Natural killer cell (primary cell): Measurements from ENCODE around the gene CHST3. TPM values are rescaled to one million over a fixed set of nuclear protein-coding genes. Genes with fewer than 3 reads are reported as not detected.

Experiments used
- ATAC-seq, 3 donors: fragments of 150-1000 bp in 2 of 3; fragments of 200-7000 bp in 1 of 3; cut with Tn5 transposase; 1 replicate in 1 of 3; 2 replicates in 2 of 3; pipeline ENCODE4 v1.10.0; 2021; ENCODE audit warnings: mild to moderate bottlenecking in 2 of 3, moderate library complexity in 2 of 3
- DNase-seq, 2 donors: peaks; one replicate each; pipeline versions ENCODE4 v3.0.0 to v3.0.0-alpha.2; 2013 to 2021; ENCODE audit warnings: mixed read lengths in 1 of 2
- H3K27ac ChIP-seq: one replicate; pipeline ENCODE4 v1.5.1; 2013; ENCODE audit warnings: mild to moderate bottlenecking, low read length
- H3K27me3 ChIP-seq: one replicate; pipeline ENCODE4 v1.6.1; 2013; ENCODE audit warnings: low read length; ENCODE audit not compliant: control insufficient read depth, insufficient read depth
- H3K36me3 ChIP-seq: one replicate; pipeline ENCODE4 v1.6.1; 2013; ENCODE audit warnings: low read length; ENCODE audit not compliant: control insufficient read depth, insufficient read depth
- H3K4me1 ChIP-seq: one replicate; pipeline ENCODE4 v1.6.1; 2013; ENCODE audit warnings: low read length; ENCODE audit not compliant: control insufficient read depth, insufficient read depth
- H3K4me3 ChIP-seq: one replicate; pipeline ENCODE4 v1.5.1; 2013; ENCODE audit warnings: low read length
- H3K9me3 ChIP-seq: one replicate; pipeline ENCODE4 v1.6.1; 2013; ENCODE audit warnings: low read length; ENCODE audit not compliant: control insufficient read depth, insufficient read depth
- H3K27ac Mint-ChIP-seq, 2 donors: one replicate each; pipeline ENCODE4 v1.8.0; 2022; ENCODE audit warnings: mild to moderate bottlenecking in 2 of 2, mixed read lengths in 2 of 2, moderate library complexity in 1 of 2
- H3K27me3 Mint-ChIP-seq, 2 donors: one replicate each; pipeline ENCODE4 v1.8.0; 2022; ENCODE audit warnings: low read depth in 2 of 2, mixed read lengths in 2 of 2
- H3K36me3 Mint-ChIP-seq: one replicate; pipeline ENCODE4 v1.8.0; 2022; ENCODE audit warnings: mixed read lengths
- H3K4me1 Mint-ChIP-seq, 2 donors: one replicate each; pipeline ENCODE4 v1.8.0; 2022; ENCODE audit warnings: mixed read lengths in 2 of 2
- H3K4me3 Mint-ChIP-seq: one replicate; pipeline ENCODE4 v1.8.0; 2022; ENCODE audit warnings: mild to moderate bottlenecking, moderate library complexity, mixed read lengths
- H3K9me3 Mint-ChIP-seq, 2 donors: one replicate each; pipeline ENCODE4 v1.8.0; 2022; ENCODE audit warnings: mixed read lengths in 2 of 2
- whole genome bisulfite sequencing: methylation state at CpG from one replicate; pipeline ENCODE4 v1.1.7; 2013; ENCODE audit warnings: missing lambda C conversion rate; ENCODE audit not compliant: insufficient coverage; 5-methylcytosine and 5-hydroxymethylcytosine counted together
- intact Hi-C: fragments of 100-400 bp; cut with micrococcal nuclease; formaldehyde crosslinking; loops from one replicate; pipeline ENCODE4 v1.14.2; 2022
- total RNA-seq, 4 donors: library from RNA; stranded (reverse); fragments of 120-200 nt in 1 of 4; gene quantifications; one replicate each; pipeline versions ENCODE4 v1.2.3 to v1.2.4, GENCODE V29; 2013 to 2022
- TF ChIP-seq, protein P1 (sequence below): fragments of 200-600 bp; IDR thresholded peaks from one replicate; pipeline ENCODE4 v1.8.0; 2022; ENCODE audit warnings: antibody characterized with exemption

The CHST3 gene
- total RNA-seq, 3 donors from 2014 or later (not counting 1 experiment from before 2014, with no cell fraction given), result not detected

DNA sequence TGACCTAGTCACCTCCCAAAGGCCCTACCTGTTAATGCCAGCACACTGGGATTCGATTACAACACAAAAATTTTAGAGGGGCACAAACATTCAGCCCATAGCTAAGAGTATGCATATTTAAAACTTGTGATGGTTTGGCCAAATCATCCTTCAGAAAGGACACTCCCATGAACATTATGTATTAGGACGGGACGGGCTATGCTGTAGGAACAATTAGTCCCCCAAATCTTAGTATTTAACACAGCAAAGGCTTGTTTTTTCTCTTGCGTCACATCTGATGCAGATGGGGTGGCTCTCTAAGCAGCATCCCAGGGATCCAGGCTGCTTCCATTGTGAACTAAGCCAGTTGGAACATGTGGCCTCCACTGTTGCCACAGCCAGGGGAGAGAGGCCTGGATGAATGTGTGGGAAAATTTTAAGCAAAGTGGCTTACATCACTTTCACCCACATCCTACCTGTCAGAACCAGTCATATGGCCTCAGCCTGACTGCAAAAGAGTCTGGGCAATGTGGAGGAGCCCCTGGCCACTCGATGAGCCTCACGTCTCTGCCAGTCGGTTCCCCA, 26.6 kb downstream of the CHST3 start:
- Mint-ChIP-seq H3K36me3 (no peaks in the 10 kb centered on the region), H3K27me3 (peaks cover 0 to 6% of the 10 kb centered on the region in 2 donors), H3K4me1 (no peaks in the 10 kb centered on the region), H3K4me3 (no peak overlapping the region), H3K9me3 (no peaks in the 10 kb centered on the region), H3K27ac (no peak overlapping the region)
- intact Hi-C loops, result no loop called here
- H3K4me1 ChIP-seq, result no peaks in the 10 kb centered on the region
- WGBS, result 93% methylated on average over 6 of the region's 7 CpGs
- ATAC-seq (no peak), DNase-seq (no peak)
- H3K9me3 ChIP-seq, result no peaks in the 10 kb centered on the region
- no peaks in the 10 kb centered on the region for H3K36me3 ChIP-seq
- H3K4me3 ChIP-seq, result no peak overlapping the region
- no peaks in the 10 kb centered on the region for H3K27me3 ChIP-seq
- TF ChIP-seq, protein P1, sequence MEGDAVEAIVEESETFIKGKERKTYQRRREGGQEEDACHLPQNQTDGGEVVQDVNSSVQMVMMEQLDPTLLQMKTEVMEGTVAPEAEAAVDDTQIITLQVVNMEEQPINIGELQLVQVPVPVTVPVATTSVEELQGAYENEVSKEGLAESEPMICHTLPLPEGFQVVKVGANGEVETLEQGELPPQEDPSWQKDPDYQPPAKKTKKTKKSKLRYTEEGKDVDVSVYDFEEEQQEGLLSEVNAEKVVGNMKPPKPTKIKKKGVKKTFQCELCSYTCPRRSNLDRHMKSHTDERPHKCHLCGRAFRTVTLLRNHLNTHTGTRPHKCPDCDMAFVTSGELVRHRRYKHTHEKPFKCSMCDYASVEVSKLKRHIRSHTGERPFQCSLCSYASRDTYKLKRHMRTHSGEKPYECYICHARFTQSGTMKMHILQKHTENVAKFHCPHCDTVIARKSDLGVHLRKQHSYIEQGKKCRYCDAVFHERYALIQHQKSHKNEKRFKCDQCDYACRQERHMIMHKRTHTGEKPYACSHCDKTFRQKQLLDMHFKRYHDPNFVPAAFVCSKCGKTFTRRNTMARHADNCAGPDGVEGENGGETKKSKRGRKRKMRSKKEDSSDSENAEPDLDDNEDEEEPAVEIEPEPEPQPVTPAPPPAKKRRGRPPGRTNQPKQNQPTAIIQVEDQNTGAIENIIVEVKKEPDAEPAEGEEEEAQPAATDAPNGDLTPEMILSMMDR, result no peak
- H3K27ac ChIP-seq, result no peak overlapping the region

- Histone ChIP-seq H3K36me3 (no peaks in the 10 kb centered on the region), H3K27me3 (peaks cover 2% of the 10 kb centered on the region), H3K4me1 (peaks cover 14% of the 10 kb centered on the region), H3K4me3 (no peak overlapping the region), H3K9me3 (no peaks in the 10 kb centered on the region), H3K27ac (no peak overlapping the region)
- H3K27me3 Mint-ChIP-seq, result peaks cover 0 to 8% of the 10 kb centered on the region in 2 donors
- no peak overlapping the region for H3K27ac Mint-ChIP-seq
- peaks cover 6 to 7% of the 10 kb centered on the region in 2 donors for H3K4me1 Mint-ChIP-seq
- TF ChIP-seq, protein P1, result no peak
- ATAC-seq (no peak), DNase-seq (no peak)
- intact Hi-C loops, result no loop called here
- H3K4me3 Mint-ChIP-seq, result no peak overlapping the region
- H3K9me3 Mint-ChIP-seq, result no peaks in the 10 kb centered on the region
- no peaks in the 10 kb centered on the region for H3K36me3 Mint-ChIP-seq
- WGBS, result 88% methylated on average over 2 of the region's 3 CpGs
These were observed 31.3 kb downstream of the CHST3 start for GRCh38 chr10:71995449-71995848.

DNA sequence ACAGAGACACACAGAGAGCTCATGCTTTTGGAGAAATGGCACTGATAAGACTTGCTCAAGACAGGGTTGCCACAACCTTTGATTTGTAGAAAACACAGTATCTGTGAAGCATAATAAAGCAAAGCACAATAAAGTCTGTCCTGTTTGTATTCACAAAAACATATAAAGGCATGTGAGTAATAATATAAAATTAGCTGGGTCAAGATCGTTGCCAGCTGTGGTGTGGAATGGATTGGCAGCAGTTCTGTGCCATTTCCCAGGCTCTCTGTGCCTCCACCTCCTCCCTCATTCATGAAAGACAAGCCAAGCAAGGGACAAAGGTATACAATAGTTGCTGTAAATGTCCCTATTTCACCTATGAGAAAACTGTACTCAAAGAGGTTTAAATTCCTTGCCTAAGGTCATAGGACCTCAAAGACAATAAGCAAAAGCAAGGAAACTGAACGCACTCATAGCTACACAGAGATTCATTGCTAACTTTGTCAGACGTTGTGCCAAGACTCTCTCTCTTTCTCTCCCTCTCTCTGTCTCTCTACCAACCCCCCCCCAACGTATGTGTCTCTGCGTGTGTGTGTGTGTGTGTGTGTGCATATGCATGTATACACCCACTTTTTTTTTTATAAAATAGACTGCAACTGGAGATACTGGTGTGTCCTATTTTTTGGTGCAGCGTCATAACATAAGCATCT, 31.8 kb downstream of the CHST3 start:
- H3K9me3 ChIP-seq, result no peaks in the 10 kb centered on the region
- Mint-ChIP-seq H3K27me3 (peaks cover 0 to 8% of the 10 kb centered on the region in 2 donors), H3K9me3 (no peaks in the 10 kb centered on the region), H3K36me3 (no peaks in the 10 kb centered on the region), H3K4me3 (no peak overlapping the region), H3K27ac (no peak overlapping the region), H3K4me1 (peaks cover 6 to 8% of the 10 kb centered on the region in 2 donors)
- H3K4me1 ChIP-seq, result peaks cover 14% of the 10 kb centered on the region
- WGBS, result 84% methylated on average over 3 of the region's 6 CpGs
- TF ChIP-seq, protein P1, result no peak
- H3K27ac ChIP-seq, result no peak overlapping the region
- DNase-seq, result no peak
- peaks cover 2% of the 10 kb centered on the region for H3K27me3 ChIP-seq
- intact Hi-C loops, result no loop called here
- no peak for ATAC-seq
- H3K4me3 ChIP-seq, result no peak overlapping the region
- no peaks in the 10 kb centered on the region for H3K36me3 ChIP-seq
